GM12865 (cell line): ENCODE data around the gene SRC.
A peak's percentile ranks its signal among the peaks of the same experiment; 100 is the strongest.

Experiments
- DNase-seq: peaks from one replicate; pipeline ENCODE4 v3.0.0; 2010; ENCODE audit warnings: low read depth
- H3K4me3 ChIP-seq: 2 replicates; pipeline ENCODE4 v1.5.1; 2011; ENCODE audit warnings: mild to moderate bottlenecking, low read depth, low read length, control low read depth
- CTCF ChIP-seq: IDR thresholded peaks from 2 replicates; pipeline ENCODE4 v1.5.1; 2011; ENCODE audit warnings: low read length, control low read depth, low read depth, inconsistent platforms; ENCODE audit not compliant: insufficient read depth; ENCODE audit errors: missing control alignments

SRC gene

GRCh38 chr20:37403107-37404033 lies 57.4 kb downstream of the SRC start:
- no peak for TF ChIP-seq CTCF
- no peak overlapping the region for H3K4me3 ChIP-seq
- DNase-seq, result no peak

GRCh38 chr20:37404461-37404890 lies 58.5 kb downstream of the SRC start:
- no peak for DNase-seq
- H3K4me3 ChIP-seq, result no peak overlapping the region
- no peak for TF ChIP-seq CTCF

GRCh38 chr20:37405351-37405897 lies 59.5 kb downstream of the SRC start:
- TF ChIP-seq CTCF, result no peak
- no peak overlapping the region for H3K4me3 ChIP-seq
- no peak for DNase-seq

- no peak for TF ChIP-seq CTCF
- peak; percentile 77 for DNase-seq
These were observed 60.4 kb downstream of the SRC start for GRCh38 chr20:37406010-37406998.

GRCh38 chr20:37407019-37407566 lies 61.2 kb downstream of the SRC start:
- no peak for DNase-seq
- TF ChIP-seq CTCF, result no peak
- H3K4me3 ChIP-seq, result peak overlapping the region; percentile 53

More at GRCh38 chr20:37406010-37406998, 60.4 kb downstream of the SRC start:
- H3K4me3 ChIP-seq, result peak overlapping the region; percentile 53

- no peak for TF ChIP-seq CTCF
- no peak overlapping the region for H3K4me3 ChIP-seq
- DNase-seq, result no peak
These were observed 61.6 kb downstream of the SRC start for GRCh38 chr20:37407573-37408002.
